GM04504 (cell line): ENCODE data around the gene COL2A1.

Source experiments
- DNase-seq: peaks from one replicate; pipeline ENCODE4 v3.0.0-alpha.2; 2012; ENCODE audit warnings: low read depth

The COL2A1 gene

GRCh38 chr12:48030173-48030650 lies 25.9 kb upstream of the COL2A1 start:
- DNase-seq: no peak

GRCh38 chr12:48029491-48030172 lies 25.4 kb upstream of the COL2A1 start:
- no peak for DNase-seq

- DNase-seq: no peak
Observed at GRCh38 chr12:48028541-48029431, 24.5 kb upstream of the COL2A1 start.

- DNase-seq: no peak
Observed at GRCh38 chr12:48027183-48028002, 23.1 kb upstream of the COL2A1 start.

GRCh38 chr12:48026060-48026827 lies 22.0 kb upstream of the COL2A1 start:
- no peak for DNase-seq

GRCh38 chr12:48025281-48025680 lies 21.0 kb upstream of the COL2A1 start:
- no peak for DNase-seq

GRCh38 chr12:48024735-48025134 lies 20.5 kb upstream of the COL2A1 start:
- no peak for DNase-seq

- DNase-seq: no peak
Observed at GRCh38 chr12:48023386-48023785, 19.1 kb upstream of the COL2A1 start.

- no peak for DNase-seq
Observed at GRCh38 chr12:48022676-48023385, 18.6 kb upstream of the COL2A1 start.

GRCh38 chr12:48022180-48022521 lies 17.9 kb upstream of the COL2A1 start:
- DNase-seq: no peak

GRCh38 chr12:48021485-48022179 lies 17.4 kb upstream of the COL2A1 start:
- DNase-seq: no peak

GRCh38 chr12:48019639-48020265 lies 15.5 kb upstream of the COL2A1 start:
- no peak for DNase-seq

- DNase-seq: no peak
Observed at GRCh38 chr12:48018618-48018995, 14.3 kb upstream of the COL2A1 start.

GRCh38 chr12:48017921-48018617 lies 13.8 kb upstream of the COL2A1 start:
- no peak for DNase-seq

GRCh38 chr12:48017496-48017895 lies 13.2 kb upstream of the COL2A1 start:
- no peak for DNase-seq

GRCh38 chr12:48016373-48017020 lies 12.2 kb upstream of the COL2A1 start:
- no peak for DNase-seq

- DNase-seq: no peak
Observed at GRCh38 chr12:48015954-48016353, 11.7 kb upstream of the COL2A1 start.

- DNase-seq: no peak
Observed at GRCh38 chr12:48015129-48015528, 10.9 kb upstream of the COL2A1 start.

GRCh38 chr12:48013287-48013686 lies 9.0 kb upstream of the COL2A1 start:
- DNase-seq: no peak
